ENCODE measurements around the gene ELAVL2.

The ELAVL2 gene

GRCh38 chr9:23821375-23822181 lies 4.5 kb downstream of the ELAVL2 start:
- DNase-seq (ENCODE audit: low spot score) = no peak

GRCh38 chr9:23820451-23821374 lies 5.3 kb downstream of the ELAVL2 start:
- no peak for DNase-seq (ENCODE audit: low spot score)

- no peak for DNase-seq (ENCODE audit: low spot score)
Observed at GRCh38 chr9:23819403-23819802, 6.6 kb downstream of the ELAVL2 start.

DNA sequence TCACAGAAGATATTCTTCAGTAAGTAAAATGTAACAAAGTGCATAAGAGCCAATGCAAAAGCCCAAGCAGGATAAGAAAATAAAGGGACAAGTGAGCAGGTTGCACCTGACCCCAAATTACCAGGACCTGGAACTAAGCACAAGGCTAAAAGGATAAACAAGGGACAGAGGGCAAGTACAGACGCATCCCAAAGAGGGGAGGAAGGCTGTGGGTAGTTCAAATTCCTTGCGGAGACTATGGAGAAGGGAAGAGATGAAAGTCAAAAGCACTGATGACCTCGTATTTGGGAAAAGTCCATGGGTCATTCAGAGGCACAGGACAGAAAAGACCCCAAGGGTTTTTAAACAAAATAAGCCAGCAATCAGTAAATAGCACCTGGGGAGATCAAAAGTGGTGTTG lies 11.8 kb downstream of the ELAVL2 start:
- no peak for DNase-seq (ENCODE audit: low spot score)

GRCh38 chr9:23812673-23813072 lies 13.4 kb downstream of the ELAVL2 start:
- DNase-seq (ENCODE audit: low spot score) = no peak

GRCh38 chr9:23811633-23812032 lies 14.4 kb downstream of the ELAVL2 start:
- DNase-seq (ENCODE audit: low spot score) = no peak

DNA sequence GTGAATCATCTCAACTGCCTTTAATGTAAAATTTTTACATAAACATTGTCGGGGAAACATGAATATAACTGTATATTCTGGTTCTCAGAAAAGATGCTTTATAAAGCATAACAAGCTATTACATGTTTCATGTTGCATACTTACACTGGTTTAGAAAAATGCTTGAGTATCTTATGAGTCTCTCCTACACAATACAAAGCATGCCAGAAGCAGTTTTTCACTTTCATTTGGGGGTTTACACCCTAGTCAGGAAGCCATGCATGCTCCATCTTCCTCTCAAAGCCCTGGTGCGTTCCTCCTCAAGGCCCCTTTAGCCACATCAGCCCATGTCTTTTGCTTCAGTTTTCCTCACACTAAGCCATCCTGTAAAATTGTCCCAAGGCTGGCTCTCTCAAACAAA lies 22.8 kb downstream of the ELAVL2 start:
- no peak for DNase-seq (ENCODE audit: low spot score)

- no peak for DNase-seq (ENCODE audit: low spot score)
Observed at GRCh38 chr9:23801523-23801922, 24.5 kb downstream of the ELAVL2 start.

- DNase-seq (ENCODE audit: low spot score) = no peak
Observed at GRCh38 chr9:23799521-23799920, 26.5 kb downstream of the ELAVL2 start.

- DNase-seq (ENCODE audit: low spot score) = no peak
Observed at GRCh38 chr9:23798325-23798724, 27.7 kb downstream of the ELAVL2 start.

GRCh38 chr9:23796209-23796608 lies 29.8 kb downstream of the ELAVL2 start:
- no peak for DNase-seq (ENCODE audit: low spot score)

- no peak for DNase-seq (ENCODE audit: low spot score)
Observed at GRCh38 chr9:23790351-23791260, 35.4 kb downstream of the ELAVL2 start.

GRCh38 chr9:23789529-23790254 lies 36.3 kb downstream of the ELAVL2 start:
- no peak for DNase-seq (ENCODE audit: low spot score)

DNA sequence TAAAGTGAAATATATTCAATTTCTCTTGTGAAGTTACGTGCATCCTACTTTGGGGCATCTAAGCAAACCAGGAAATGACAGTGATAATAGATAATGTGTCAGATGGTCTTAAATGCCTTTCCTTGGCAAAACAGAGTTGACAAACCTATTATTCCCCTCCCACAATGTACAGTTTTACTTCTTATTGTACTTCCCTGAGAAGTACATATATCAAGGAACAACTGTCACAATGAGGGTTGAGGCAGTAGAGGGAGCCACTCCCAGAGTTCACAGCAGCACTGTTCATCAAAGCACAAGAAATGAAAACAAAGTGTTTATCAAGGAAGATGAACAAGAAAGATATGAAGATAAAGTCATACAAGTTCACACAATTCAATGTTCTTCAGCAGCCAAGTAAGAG lies 41.1 kb downstream of the ELAVL2 start:
- no peak for DNase-seq (ENCODE audit: low spot score)

GRCh38 chr9:23783509-23783908 lies 42.5 kb downstream of the ELAVL2 start:
- DNase-seq (ENCODE audit: low spot score) = no peak

GRCh38 chr9:23779220-23779619 lies 46.8 kb downstream of the ELAVL2 start:
- no peak for DNase-seq (ENCODE audit: low spot score)

- no peak for DNase-seq (ENCODE audit: low spot score)
Observed at GRCh38 chr9:23777328-23777727, 48.7 kb downstream of the ELAVL2 start.

GRCh38 chr9:23775549-23775948 lies 50.5 kb downstream of the ELAVL2 start:
- no peak for DNase-seq (ENCODE audit: low spot score)

DNA sequence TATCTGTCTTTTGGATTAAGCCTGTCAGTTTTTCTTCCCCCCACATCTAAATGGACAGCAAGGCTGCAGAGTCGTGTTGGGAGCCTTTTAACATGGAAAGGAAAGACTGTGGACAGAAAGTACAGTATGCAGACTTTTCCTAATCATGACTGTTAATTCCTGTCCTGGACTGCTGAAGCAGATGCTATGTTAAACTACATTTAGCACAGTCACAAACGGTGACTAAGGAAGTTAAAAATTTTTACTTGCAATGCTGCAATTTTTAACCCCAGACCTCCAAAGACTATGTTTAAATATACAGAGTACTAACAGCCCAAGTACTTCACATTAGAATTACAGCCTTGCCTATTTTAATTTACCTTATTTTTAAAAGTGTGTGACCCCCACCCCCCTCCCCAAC lies 51.8 kb downstream of the ELAVL2 start:
- no peak for DNase-seq (ENCODE audit: low spot score)

DNA sequence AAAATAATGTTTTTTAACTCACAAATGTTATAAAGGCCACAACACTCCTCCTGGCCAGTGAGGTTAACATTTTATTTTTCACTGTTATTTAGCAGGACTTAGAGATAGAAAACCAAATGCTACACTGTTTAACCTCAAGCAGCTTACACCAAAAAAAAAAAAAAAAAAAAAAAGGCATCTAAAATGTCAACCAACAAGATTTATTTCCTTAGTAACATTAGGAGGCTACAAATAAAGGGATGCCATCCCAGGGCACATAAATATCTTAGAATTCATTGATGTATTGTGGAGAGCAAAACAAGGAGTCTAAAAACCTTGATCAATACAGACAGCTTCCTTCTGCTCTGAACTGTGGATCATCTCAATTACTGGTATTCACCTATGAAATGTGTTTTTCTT lies 53.7 kb downstream of the ELAVL2 start:
- DNase-seq (ENCODE audit: low spot score) = no peak

- no peak for DNase-seq (ENCODE audit: low spot score)
Observed at GRCh38 chr9:23771746-23772384, 54.2 kb downstream of the ELAVL2 start.

Measured in pons (tissue), 1 donor.